Lower lobe of right lung (tissue), 2 donors: ENCODE measurements around the gene AGAP3. TPM values are rescaled to one million over a fixed set of nuclear protein-coding genes. Genes with fewer than 3 reads are reported as not detected.

Source experiments
- ATAC-seq, 2 donors: fragments of 200-7000 bp; cut with Tn5 transposase; one replicate each; pipeline ENCODE4 v1.9.1; 2020 to 2022; ENCODE audit warnings: mild to moderate bottlenecking in 2 of 2, moderate library complexity in 2 of 2
- DNase-seq: peaks from one replicate; pipeline ENCODE4 v3.0.0-alpha.2; 2020
- H3K27ac ChIP-seq: fragments of 200-600 bp; one replicate; pipeline ENCODE4 v1.8.0; 2022
- H3K27me3 ChIP-seq: fragments of 200-600 bp; one replicate; pipeline ENCODE4 v1.8.0; 2022; ENCODE audit warnings: low read depth
- H3K36me3 ChIP-seq: fragments of 200-600 bp; one replicate; pipeline ENCODE4 v1.8.0; 2022; ENCODE audit warnings: mild to moderate bottlenecking
- H3K4me1 ChIP-seq: fragments of 200-600 bp; one replicate; pipeline ENCODE4 v1.8.0; 2022
- H3K4me3 ChIP-seq: fragments of 200-600 bp; one replicate; pipeline ENCODE4 v1.8.0; 2022; ENCODE audit warnings: mild to moderate bottlenecking
- H3K9me3 ChIP-seq: fragments of 200-600 bp; one replicate; pipeline ENCODE4 v1.8.0; 2022
- intact Hi-C: fragments of 100-400 bp; cut with DNase I; formaldehyde crosslinking; loops from one replicate; pipeline ENCODE4 v1.11.0; 2022
- total RNA-seq: library from RNA; stranded (reverse); fragmentation: NEBNext Ultra II Directional; extraction: Animal tissue kit (Norgen Biotek cat#: 25700); gene quantifications from one replicate; pipeline ENCODE4 v1.2.1, GENCODE V29; 2021
- TF ChIP-seq, protein P1 (sequence below): fragments of 200-600 bp; IDR thresholded peaks from one replicate; pipeline ENCODE4 v1.8.0; 2022; ENCODE audit warnings: antibody characterized with exemption, mild to moderate bottlenecking
- donor health status: DM: no; HTN: yes; CAD: no; lungs with severe emphysema.

Gene AGAP3
- total RNA-seq, 1 donor from 2014 or later, result 157 TPM

DNA sequence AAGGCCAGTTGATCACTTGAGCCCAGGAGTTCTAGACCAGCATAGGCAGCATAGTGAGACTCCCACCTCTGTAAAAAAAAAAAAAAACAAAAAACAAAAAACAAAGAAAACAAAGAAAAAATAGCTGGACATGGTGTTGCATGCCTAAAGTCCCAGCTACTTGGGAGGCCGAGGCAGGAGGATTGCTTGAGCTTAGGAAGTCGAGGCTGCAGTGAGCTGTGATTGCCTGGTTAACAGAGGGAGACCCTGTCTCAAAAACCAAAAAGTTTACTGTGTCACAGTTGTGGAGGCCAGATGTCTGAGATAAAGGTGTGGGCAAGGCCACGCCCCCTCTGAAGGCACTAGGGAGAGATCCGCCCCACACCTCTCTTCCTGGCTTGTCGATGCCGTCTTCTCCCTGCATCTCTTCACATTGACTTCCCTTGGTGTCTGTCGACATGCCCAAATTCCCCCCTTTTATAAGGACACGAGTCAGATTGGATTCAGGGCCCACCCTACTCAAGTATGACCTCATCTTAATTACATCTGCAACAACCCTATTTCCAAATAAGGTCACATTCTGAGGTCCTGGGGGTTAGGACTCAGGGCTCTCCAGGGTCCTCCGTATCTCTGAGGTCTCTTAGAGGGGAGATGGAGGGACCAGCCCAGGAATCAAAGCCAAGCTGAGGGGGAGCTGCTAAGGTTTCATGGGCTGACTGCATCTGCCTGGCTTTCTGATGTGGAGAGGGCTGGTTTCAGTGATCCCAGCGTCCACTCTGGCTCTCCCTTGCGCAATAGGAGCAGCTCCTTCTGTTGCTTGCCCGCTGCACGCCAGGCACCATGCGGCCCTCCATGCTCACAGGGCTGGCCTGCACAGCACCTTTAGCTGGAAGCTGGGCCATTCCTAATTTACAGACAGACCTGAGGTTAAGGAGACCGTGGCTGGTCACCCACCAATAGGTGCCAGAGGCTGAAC, 23.1 kb downstream of the AGAP3 start:
- TF ChIP-seq, protein P1, sequence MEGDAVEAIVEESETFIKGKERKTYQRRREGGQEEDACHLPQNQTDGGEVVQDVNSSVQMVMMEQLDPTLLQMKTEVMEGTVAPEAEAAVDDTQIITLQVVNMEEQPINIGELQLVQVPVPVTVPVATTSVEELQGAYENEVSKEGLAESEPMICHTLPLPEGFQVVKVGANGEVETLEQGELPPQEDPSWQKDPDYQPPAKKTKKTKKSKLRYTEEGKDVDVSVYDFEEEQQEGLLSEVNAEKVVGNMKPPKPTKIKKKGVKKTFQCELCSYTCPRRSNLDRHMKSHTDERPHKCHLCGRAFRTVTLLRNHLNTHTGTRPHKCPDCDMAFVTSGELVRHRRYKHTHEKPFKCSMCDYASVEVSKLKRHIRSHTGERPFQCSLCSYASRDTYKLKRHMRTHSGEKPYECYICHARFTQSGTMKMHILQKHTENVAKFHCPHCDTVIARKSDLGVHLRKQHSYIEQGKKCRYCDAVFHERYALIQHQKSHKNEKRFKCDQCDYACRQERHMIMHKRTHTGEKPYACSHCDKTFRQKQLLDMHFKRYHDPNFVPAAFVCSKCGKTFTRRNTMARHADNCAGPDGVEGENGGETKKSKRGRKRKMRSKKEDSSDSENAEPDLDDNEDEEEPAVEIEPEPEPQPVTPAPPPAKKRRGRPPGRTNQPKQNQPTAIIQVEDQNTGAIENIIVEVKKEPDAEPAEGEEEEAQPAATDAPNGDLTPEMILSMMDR, result no peak
- H3K27ac ChIP-seq, result no peak overlapping the region
- no peak overlapping the region for H3K4me3 ChIP-seq
- H3K36me3 ChIP-seq, result peaks cover 5% of the 10 kb centered on the region
- DNase-seq (peak; percentile 56), ATAC-seq (no peak)
- H3K4me1 ChIP-seq, result peaks cover 44% of the 10 kb centered on the region
- H3K27me3 ChIP-seq, result no peaks in the 10 kb centered on the region
- intact Hi-C loops, result no loop called here
- no peaks in the 10 kb centered on the region for H3K9me3 ChIP-seq

DNA sequence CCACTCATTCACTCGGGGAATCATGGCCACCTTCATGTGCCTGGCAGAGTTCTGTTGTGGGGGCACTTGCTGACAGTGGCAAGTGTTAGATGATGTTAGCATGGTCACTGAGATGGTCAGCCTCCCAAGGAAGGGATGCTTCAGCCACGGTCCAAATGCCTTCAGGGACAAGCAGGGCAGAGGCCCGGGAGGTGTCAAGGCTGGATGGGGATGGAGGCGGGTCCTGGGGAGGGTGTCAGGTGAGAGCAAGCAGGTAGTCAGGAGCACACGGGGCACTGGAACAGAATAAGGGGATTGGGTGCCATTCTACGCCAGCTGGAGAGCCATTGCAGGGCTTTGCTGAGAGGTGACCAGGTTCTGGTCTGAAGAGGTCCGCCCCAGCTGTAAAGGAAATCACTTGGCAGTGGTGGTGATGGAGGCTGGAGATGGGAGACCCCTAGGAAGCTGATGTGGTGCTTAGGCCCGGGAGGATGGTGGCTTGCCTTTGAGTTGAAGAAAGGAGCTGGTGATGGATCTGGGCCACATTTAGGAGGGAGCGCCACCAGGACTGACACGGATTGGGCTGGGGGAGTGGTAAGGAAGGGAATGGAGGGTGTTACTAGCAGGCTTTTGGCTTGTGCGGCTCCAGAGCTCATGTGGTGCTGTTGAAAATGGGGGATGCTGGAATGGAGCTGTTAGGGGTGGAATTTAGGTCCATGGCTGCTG, 24.1 kb downstream of the AGAP3 start:
- TF ChIP-seq, protein P1, result no peak
- Histone ChIP-seq H3K4me3 (no peak overlapping the region), H3K27me3 (no peaks in the 10 kb centered on the region), H3K4me1 (peaks cover 44% of the 10 kb centered on the region), H3K36me3 (no peaks in the 10 kb centered on the region), H3K9me3 (no peaks in the 10 kb centered on the region), H3K27ac (no peak overlapping the region)
- DNase-seq (no peak), ATAC-seq (no peak)
- intact Hi-C loops, result no loop called here

DNA sequence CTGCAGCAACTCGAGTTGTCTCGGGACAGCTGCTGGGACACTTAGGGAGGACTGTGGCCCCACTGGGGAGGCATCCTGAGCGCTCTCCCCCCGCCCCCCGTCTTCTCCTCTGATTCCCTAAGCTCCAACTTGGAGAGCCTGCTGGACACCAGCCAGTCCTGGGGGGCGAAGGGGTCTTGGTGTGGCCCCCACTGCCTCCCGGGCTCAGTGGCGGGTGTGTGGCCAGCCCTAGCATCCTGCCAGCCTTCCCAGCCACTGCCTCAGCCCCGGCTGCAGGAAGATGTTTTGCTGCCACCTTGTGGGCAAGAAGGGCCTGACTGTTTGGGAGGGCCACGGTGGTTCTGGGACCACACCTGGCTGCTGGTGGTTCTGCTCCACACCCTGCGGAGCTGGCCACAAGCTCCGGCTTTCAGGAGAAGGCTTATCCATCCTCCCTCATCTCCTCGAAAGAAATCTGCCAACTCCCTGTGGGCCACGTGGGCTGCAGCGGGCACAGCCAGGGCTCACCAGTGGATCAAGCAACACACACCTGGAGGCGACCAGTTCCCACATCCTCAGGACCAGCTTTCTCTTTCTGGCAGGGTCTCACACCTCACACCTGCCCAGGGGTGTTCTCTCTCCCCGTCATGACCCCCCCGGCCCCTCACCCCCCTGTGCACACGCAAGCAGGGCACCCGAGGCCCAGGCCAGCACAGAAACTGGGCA, 24.8 kb downstream of the AGAP3 start:
- intact Hi-C loops, result no loop called here
- ATAC-seq, result peak; percentile 65 to 66
- Histone ChIP-seq H3K36me3 (no peaks in the 10 kb centered on the region), H3K4me3 (no peak overlapping the region), H3K27me3 (no peaks in the 10 kb centered on the region), H3K9me3 (no peaks in the 10 kb centered on the region), H3K27ac (no peak overlapping the region), H3K4me1 (peaks cover 50% of the 10 kb centered on the region)
- peak; percentile 83 for DNase-seq
- TF ChIP-seq, protein P1, result peak; percentile 93

DNA sequence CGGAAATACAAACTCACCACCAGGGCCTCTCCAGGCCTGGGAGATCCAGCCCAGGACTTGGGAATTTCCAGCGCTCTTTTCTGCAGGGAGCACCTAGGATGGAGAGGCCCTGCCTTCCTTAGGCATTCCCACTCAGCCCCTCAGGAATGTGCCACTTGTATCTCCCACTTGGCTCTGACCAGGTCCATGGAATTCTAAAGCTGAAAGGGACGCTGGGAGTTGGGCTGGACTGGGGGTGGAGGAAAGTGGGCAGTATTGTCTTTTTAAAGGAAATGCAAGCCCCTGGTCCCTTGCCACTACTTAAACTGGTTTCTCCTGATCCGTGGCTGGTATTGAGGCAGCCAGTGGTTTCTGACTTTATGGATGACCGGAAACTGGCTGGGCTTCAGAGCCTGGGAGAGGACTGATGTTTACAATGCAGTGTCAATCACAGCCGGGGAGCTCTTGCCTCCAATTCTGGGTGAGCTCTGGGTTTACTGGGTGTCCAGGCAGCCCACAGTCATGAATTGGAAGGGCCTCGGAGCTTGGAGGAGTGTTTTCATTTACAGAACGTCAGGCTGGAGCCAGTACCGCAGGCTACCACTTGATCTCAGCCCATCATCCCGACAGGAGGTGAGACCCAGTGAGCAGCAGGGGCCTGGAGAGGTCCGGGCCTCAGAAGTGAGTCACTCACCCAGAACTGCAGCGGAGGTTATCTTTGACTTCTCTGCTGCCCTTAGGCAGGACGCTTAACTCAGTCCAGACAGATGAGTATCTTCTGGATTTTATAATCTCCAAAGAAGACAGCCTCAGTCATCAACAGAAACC, 27.3 kb downstream of the AGAP3 start:
- Histone ChIP-seq H3K27ac (peak overlapping the region; percentile 71), H3K9me3 (no peaks in the 10 kb centered on the region), H3K4me1 (peaks cover 50% of the 10 kb centered on the region), H3K27me3 (no peaks in the 10 kb centered on the region), H3K36me3 (peaks cover 17% of the 10 kb centered on the region), H3K4me3 (peak overlapping the region; percentile 42)
- ATAC-seq (peak; percentile 62 to 71), DNase-seq (peak; percentile 75)
- TF ChIP-seq, protein P1, result no peak
- intact Hi-C loops, result no loop called here
